WTC11 (cell line): Measurements from ENCODE around the gene VPS41.

ENCODE experiments used
- CBFB ChIP-seq: sonication (generic); formaldehyde crosslinking; IDR thresholded peaks from 2 replicates; pipeline ENCODE4 v1.8.1; 2022; ENCODE audit warnings: mild to moderate bottlenecking, low read depth, missing genetic modification reagents
- E2F5 ChIP-seq: sonication (generic); formaldehyde crosslinking; IDR thresholded peaks from 2 replicates; pipeline ENCODE4 v1.8.1; 2022; ENCODE audit warnings: mild to moderate bottlenecking, moderate library complexity, missing genetic modification reagents
- ESRRA ChIP-seq: sonication (generic); formaldehyde crosslinking; IDR thresholded peaks from 2 replicates; pipeline ENCODE4 v1.8.1; 2022; ENCODE audit warnings: mild to moderate bottlenecking, missing genetic modification reagents, borderline replicate concordance
- ETV6 ChIP-seq: sonication (generic); formaldehyde crosslinking; IDR thresholded peaks from 2 replicates; pipeline ENCODE4 v1.8.1; 2022; ENCODE audit warnings: mild to moderate bottlenecking, missing genetic modification reagents
- MAX ChIP-seq: sonication (generic); formaldehyde crosslinking; IDR thresholded peaks from 2 replicates; pipeline ENCODE4 v1.8.0; 2022; ENCODE audit warnings: mild to moderate bottlenecking, missing genetic modification reagents
- TCF7 ChIP-seq: sonication (generic); formaldehyde crosslinking; IDR thresholded peaks from 2 replicates; pipeline ENCODE4 v1.8.0; 2022; ENCODE audit warnings: mild to moderate bottlenecking, low read depth, missing genetic modification reagents, moderate library complexity
- ZBTB21 ChIP-seq: sonication (generic); formaldehyde crosslinking; IDR thresholded peaks from 2 replicates; pipeline ENCODE4 v1.8.1; 2023; ENCODE audit warnings: mild to moderate bottlenecking, missing genetic modification reagents, borderline replicate concordance
- TF ChIP-seq, protein P1 (sequence below): fragments of 200-600 bp; IDR thresholded peaks from 2 replicates; pipeline ENCODE4 v1.8.0; 2022; ENCODE audit warnings: antibody characterized with exemption

DNA sequence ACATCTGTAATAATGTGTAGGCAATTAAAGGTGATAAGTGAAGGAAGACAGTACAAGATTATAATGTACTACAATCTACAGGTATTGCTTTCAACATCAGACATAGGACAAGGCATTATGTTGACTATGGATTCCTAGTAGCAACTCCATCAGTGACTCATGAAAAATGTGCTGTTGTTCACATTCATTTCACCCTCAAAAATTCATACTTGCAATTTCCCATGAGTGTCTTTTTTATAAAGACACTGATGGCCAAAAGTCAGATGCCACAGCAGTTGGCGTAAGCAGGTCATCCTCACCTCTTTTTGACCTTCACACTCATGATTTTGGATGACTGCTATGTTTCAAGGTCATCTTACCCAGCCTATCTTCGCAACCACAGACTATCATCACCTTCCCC is 177.8 kb downstream of the VPS41 start:
- TF ChIP-seq, protein P1, sequence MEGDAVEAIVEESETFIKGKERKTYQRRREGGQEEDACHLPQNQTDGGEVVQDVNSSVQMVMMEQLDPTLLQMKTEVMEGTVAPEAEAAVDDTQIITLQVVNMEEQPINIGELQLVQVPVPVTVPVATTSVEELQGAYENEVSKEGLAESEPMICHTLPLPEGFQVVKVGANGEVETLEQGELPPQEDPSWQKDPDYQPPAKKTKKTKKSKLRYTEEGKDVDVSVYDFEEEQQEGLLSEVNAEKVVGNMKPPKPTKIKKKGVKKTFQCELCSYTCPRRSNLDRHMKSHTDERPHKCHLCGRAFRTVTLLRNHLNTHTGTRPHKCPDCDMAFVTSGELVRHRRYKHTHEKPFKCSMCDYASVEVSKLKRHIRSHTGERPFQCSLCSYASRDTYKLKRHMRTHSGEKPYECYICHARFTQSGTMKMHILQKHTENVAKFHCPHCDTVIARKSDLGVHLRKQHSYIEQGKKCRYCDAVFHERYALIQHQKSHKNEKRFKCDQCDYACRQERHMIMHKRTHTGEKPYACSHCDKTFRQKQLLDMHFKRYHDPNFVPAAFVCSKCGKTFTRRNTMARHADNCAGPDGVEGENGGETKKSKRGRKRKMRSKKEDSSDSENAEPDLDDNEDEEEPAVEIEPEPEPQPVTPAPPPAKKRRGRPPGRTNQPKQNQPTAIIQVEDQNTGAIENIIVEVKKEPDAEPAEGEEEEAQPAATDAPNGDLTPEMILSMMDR = no peak
- TF ChIP-seq TCF7 = no peak
- TF ChIP-seq MAX (CRISPR knock-in tag) = no peak
- TF ChIP-seq CBFB (CRISPR knock-in tag) = no peak
- no peak for TF ChIP-seq ESRRA (CRISPR knock-in tag)
- no peak for TF ChIP-seq ETV6 (CRISPR knock-in tag)
- no peak for TF ChIP-seq ZBTB21 (CRISPR knock-in tag)
- no peak for TF ChIP-seq E2F5 (CRISPR knock-in tag)
